ENCODE measurements around the gene PRPF4.
A peak's percentile ranks its signal among the peaks of the same experiment; 100 is the strongest.
"Not testable (repeated sequence)": the region's sequence is repeated elsewhere in the genome, so short reads cannot be mapped to it uniquely, and the experiment has no call there.

Gene PRPF4

DNA sequence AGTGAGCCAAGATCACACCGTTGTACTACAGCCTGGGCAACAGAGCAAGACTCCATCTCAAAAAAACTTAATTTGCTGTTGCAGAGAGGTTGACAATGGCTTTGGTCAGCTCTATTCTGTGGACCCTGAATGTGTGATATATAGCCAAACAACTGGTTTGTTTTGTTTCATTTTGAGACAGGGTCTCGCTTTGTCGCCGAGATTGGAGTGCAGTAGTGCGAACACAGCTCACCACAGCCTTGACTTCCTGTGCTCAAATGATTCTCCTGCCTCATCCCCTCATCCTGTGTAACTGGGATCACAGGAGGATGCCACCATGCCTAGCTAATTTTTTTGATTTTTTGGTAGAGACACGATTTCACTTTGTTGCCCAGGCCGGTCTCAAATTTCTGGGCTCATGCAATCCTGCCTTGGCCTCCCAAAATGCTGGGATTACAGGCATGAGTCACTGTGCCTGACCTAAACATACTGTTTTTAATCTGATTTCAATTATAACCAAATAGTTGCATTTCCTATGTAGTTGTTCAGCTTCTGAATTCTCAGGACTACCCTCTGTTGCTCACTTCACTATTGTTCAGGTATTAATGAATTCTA lies 17.9 kb downstream of the PRPF4 start:
- H3K36me3 ChIP-seq (ENCODE audit: control insufficient read depth, insufficient read depth, low read length) = no peaks in the 10 kb centered on the region
- H3K9ac ChIP-seq = no peak overlapping the region
- TF ChIP-seq, protein P1, sequence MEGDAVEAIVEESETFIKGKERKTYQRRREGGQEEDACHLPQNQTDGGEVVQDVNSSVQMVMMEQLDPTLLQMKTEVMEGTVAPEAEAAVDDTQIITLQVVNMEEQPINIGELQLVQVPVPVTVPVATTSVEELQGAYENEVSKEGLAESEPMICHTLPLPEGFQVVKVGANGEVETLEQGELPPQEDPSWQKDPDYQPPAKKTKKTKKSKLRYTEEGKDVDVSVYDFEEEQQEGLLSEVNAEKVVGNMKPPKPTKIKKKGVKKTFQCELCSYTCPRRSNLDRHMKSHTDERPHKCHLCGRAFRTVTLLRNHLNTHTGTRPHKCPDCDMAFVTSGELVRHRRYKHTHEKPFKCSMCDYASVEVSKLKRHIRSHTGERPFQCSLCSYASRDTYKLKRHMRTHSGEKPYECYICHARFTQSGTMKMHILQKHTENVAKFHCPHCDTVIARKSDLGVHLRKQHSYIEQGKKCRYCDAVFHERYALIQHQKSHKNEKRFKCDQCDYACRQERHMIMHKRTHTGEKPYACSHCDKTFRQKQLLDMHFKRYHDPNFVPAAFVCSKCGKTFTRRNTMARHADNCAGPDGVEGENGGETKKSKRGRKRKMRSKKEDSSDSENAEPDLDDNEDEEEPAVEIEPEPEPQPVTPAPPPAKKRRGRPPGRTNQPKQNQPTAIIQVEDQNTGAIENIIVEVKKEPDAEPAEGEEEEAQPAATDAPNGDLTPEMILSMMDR (IDR thresholded peaks at IDR 0.05) = no peak
- no peak overlapping the region for H3K4me2 ChIP-seq (ENCODE audit: low read length)
- no peak overlapping the region for H3K27ac ChIP-seq
- no peaks in the 10 kb centered on the region for H3K4me1 ChIP-seq
- H3K9me3 ChIP-seq (ENCODE audit: control insufficient read depth, low read length) = no peaks in the 10 kb centered on the region
- no peaks in the 10 kb centered on the region for H3K27me3 ChIP-seq (ENCODE audit: control insufficient read depth, insufficient read depth, low read length)
- no peak overlapping the region for H2AFZ ChIP-seq
- no peak overlapping the region for H3K4me3 ChIP-seq (ENCODE audit: low read depth, low read length)
- H3K79me2 ChIP-seq = no peaks in the 10 kb centered on the region

DNA sequence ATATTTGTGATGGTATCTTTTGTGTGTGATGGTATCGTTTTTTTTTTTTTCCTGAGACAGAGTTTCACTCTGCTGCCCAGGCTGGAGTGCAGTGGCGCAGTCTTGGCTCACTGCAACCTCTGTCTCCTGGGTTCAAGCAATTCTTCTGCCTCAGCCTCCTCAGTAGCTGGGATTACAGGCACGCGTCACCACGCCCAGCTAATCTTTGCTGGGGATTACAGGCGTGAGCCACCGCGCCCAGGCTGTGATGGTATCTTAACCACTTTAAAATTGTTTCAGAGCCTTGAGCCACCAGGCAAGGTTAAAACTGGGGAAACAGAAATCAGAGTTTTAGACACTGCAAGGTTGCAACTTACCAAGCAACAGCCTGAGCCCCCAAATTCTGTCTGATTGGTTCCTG lies 20.8 kb downstream of the PRPF4 start:
- not testable (repeated sequence) for H3K4me2 ChIP-seq (ENCODE audit: low read length); H3K79me2 ChIP-seq; H3K27me3 ChIP-seq (ENCODE audit: control insufficient read depth, insufficient read depth, low read length); H3K9me3 ChIP-seq (ENCODE audit: control insufficient read depth, low read length); H3K9ac ChIP-seq; H3K36me3 ChIP-seq (ENCODE audit: control insufficient read depth, insufficient read depth, low read length); H3K27ac ChIP-seq; H3K4me1 ChIP-seq; H3K4me3 ChIP-seq (ENCODE audit: low read depth, low read length)
- H2AFZ ChIP-seq = peak overlapping the region; percentile 11

DNA sequence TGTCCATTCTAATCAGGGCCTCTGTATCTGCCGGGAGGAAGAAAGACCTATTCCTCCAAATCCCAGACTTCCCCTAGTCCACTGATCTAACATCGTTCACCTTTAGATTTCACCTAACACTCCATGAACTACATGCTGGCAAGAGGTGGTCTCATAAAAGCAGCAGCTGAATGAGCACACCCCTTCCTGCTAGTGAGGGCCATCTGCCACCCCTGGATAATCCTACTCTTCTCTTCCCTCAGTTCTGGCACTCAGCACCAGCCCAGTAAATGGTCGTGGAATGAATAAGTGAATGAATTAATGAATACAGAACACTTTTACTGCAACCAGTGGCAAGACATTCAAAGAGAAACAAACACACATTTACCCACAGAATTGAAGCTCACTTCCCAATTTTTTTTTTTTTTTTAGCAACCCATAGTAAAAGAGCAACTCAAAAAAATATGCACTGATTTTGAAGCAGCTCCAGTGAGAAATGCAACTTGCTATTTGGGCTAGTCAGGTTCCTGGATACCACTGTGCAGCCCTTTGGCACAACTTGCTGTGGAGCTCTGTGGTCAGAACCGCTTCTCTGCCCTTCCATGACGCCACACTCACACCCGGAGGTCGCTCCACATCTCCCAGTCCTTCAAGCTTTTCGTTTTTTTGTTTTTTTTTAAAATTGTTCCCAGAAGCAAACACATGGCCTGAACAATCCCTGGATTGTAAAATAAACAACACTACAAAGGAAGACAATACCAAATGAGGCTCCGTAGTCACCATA lies 21.5 kb downstream of the PRPF4 start:
- Histone ChIP-seq H3K9ac (no peak overlapping the region), H2AFZ (no peak overlapping the region), H3K4me2 (ENCODE audit: low read length) (no peak overlapping the region), H3K27ac (no peak overlapping the region), H3K4me3 (ENCODE audit: low read depth, low read length) (no peak overlapping the region), H3K9me3 (ENCODE audit: control insufficient read depth, low read length) (no peaks in the 10 kb centered on the region), H3K79me2 (no peaks in the 10 kb centered on the region), H3K36me3 (ENCODE audit: control insufficient read depth, insufficient read depth, low read length) (no peaks in the 10 kb centered on the region), H3K27me3 (ENCODE audit: control insufficient read depth, insufficient read depth, low read length) (no peaks in the 10 kb centered on the region), H3K4me1 (no peaks in the 10 kb centered on the region)
- TF ChIP-seq, protein P1 (IDR thresholded peaks at IDR 0.05) = no peak

DNA sequence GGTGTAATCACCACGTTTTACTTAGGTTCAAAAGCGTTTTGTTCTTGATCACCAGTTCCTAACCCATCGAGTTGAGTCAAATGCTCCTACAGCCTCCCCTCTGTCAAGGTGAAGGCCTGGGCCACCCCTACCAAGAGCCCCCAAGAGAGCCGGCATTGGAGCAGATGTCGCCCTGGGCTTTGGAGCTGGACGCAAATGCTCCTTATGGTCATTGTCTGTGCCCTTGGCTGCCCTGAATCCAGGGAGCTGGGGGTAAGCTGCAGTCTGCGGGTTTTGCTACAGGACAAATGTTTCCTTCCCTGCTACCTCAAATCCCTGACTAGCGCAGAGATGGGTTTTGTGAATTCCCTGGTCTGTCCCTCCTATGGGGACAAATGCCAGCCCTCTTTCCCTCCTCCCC lies 22.9 kb downstream of the PRPF4 start:
- H3K4me3 ChIP-seq (ENCODE audit: low read depth, low read length) = no peak overlapping the region
- H3K79me2 ChIP-seq = no peaks in the 10 kb centered on the region
- H3K4me2 ChIP-seq (ENCODE audit: low read length) = no peak overlapping the region
- no peak overlapping the region for H3K9ac ChIP-seq
- H2AFZ ChIP-seq = no peak overlapping the region
- no peaks in the 10 kb centered on the region for H3K4me1 ChIP-seq
- H3K9me3 ChIP-seq (ENCODE audit: control insufficient read depth, low read length) = no peaks in the 10 kb centered on the region
- no peak overlapping the region for H3K27ac ChIP-seq
- TF ChIP-seq, protein P1 (IDR thresholded peaks at IDR 0.05) = no peak
- no peaks in the 10 kb centered on the region for H3K36me3 ChIP-seq (ENCODE audit: control insufficient read depth, insufficient read depth, low read length)
- no peaks in the 10 kb centered on the region for H3K27me3 ChIP-seq (ENCODE audit: control insufficient read depth, insufficient read depth, low read length)

DNA sequence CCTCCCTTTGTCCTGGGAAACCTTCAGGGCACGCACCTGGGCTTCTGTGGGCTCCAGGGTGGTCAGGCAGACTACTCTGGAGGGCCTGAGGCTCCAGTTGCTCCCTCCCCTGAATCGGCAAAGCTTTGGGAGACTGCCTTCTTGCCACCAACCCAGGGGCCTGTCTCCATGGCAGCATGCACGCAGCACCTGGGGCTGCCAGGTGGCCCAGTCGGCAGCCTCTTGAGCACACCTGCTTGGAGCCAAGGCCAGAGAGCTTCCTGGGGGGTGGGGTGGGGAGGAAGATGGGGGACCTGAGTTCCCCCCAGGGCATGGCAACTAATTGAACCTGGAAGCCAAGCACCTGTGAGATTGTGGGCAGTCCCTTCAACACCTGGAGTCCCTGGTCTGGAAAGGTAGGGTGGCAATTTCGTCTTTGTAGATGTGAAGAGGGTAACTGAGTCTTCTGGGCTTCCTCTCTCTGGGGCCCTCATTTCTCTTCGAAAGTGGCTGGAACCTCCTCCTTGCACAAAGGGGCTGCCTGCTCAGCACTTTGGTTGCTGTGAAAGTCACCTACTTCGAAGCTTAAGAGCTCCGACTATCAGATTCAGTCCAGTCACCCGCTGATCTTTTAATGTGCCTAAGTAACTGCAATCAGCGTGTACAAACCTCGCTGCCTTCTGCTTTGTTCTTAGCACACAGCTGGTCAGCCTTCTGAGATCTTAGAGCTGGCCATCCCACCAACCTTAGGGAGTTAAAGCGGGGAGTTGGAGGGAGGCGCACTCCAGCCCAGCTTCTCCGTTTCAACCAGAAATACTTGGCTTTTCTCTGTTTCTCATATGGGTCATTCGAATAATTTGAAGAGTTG lies 23.7 kb downstream of the PRPF4 start:
- Histone ChIP-seq H3K27me3 (ENCODE audit: control insufficient read depth, insufficient read depth, low read length) (no peaks in the 10 kb centered on the region), H2AFZ (no peak overlapping the region), H3K4me3 (ENCODE audit: low read depth, low read length) (no peak overlapping the region), H3K9me3 (ENCODE audit: control insufficient read depth, low read length) (no peaks in the 10 kb centered on the region), H3K4me2 (ENCODE audit: low read length) (no peak overlapping the region), H3K27ac (no peak overlapping the region), H3K36me3 (ENCODE audit: control insufficient read depth, insufficient read depth, low read length) (no peaks in the 10 kb centered on the region), H3K4me1 (no peaks in the 10 kb centered on the region), H3K9ac (no peak overlapping the region), H3K79me2 (no peaks in the 10 kb centered on the region)
- TF ChIP-seq, protein P1 (IDR thresholded peaks at IDR 0.05) = no peak
